Endothelial cell of umbilical vein (primary cell): ENCODE data around the gene ZNF672. TPM values are rescaled to one million over a fixed set of nuclear protein-coding genes. Genes with fewer than 3 reads are reported as not detected.
"Not testable (repeated sequence)": the region's sequence is repeated elsewhere in the genome, so short reads cannot be mapped to it uniquely, and the experiment has no call there.

Source experiments
- BruUV-seq: library from RNA; stranded (reverse); fragments of 400-500 nt; replicated peaks from 2 replicates; lab custom pipeline; 2021; lab: Mats Ljungman, UMichigan
- CTCF ChIA-PET: fragments of 300-600, 350-600 bp; sonication (Branson Sonifier 250); formaldehyde crosslinking; loops from one replicate; lab custom pipeline; 2021; ENCODE audit warnings: antibody characterized with exemption, inconsistent platforms; lab: Charles Lee
- POLR2A ChIA-PET: fragments of 300-600, 350-600 bp; sonication (Branson Sonifier 250); formaldehyde crosslinking; loops from one replicate; lab custom pipeline; 2021; ENCODE audit warnings: antibody characterized with exemption, inconsistent platforms; lab: Charles Lee
- DNase-seq: peaks from one replicate; pipeline ENCODE4 v3.0.0-alpha.2; 2011; ENCODE audit warnings: low read depth, low spot score
- FAIRE-seq: peaks from 2 replicates; lab custom pipeline; 2011; peaks lifted over from hg19 to GRCh38; lab: Jason Lieb, UNC
- H2AFZ ChIP-seq: 2 replicates; pipeline ENCODE4 v1.6.0; 2012; ENCODE audit warnings: low read depth, low read length, control low read depth, inconsistent platforms
- H3K27ac ChIP-seq: 2 replicates; pipeline ENCODE4 v1.5.1; 2011; ENCODE audit warnings: low read depth, mild to moderate bottlenecking, control low read depth, low read length, moderate library complexity; ENCODE audit not compliant: insufficient read depth
- H3K27me3 ChIP-seq, 2 experiments: 2 replicates each; pipeline versions ENCODE4 v1.6.0 to v1.6.1; 2011; ENCODE audit warnings: low read length in 2 of 2, mixed read lengths in 1 of 2; ENCODE audit not compliant: control insufficient read depth in 2 of 2, insufficient read depth in 2 of 2
- H3K36me3 ChIP-seq, 2 experiments: 2 replicates in 1 of 2; 3 replicates in 1 of 2; pipeline ENCODE4 v1.5.1; 2011; ENCODE audit warnings: low read length in 2 of 2, mild to moderate bottlenecking in 1 of 2, moderate library complexity in 1 of 2; ENCODE audit not compliant: control insufficient read depth in 2 of 2, insufficient read depth in 2 of 2; ENCODE audit errors: extremely low read depth in 1 of 2
- H3K4me1 ChIP-seq: 3 replicates; pipeline ENCODE4 v1.5.1; 2011; ENCODE audit warnings: mild to moderate bottlenecking, low read length; ENCODE audit not compliant: control insufficient read depth, insufficient read depth; ENCODE audit errors: extremely low read depth
- H3K4me2 ChIP-seq: 2 replicates; pipeline ENCODE4 v1.6.1; 2011; ENCODE audit warnings: low read length, control low read depth, mixed read lengths; ENCODE audit not compliant: insufficient read depth
- H3K4me3 ChIP-seq, 3 experiments: fragments of 200-600 bp in 1 of 3; sonication (generic), shearing (Covaris generic) in 1 of 3; replicated peaks in 1 of 3; 2 replicates each; pipeline ENCODE4 v1.5.1; 2011 to 2016; ENCODE audit warnings: control low read depth in 3 of 3, low read length in 3 of 3, mild to moderate bottlenecking in 2 of 3, inconsistent platforms in 1 of 3, low read depth in 1 of 3, moderate library complexity in 1 of 3; ENCODE audit not compliant: insufficient read depth in 1 of 3
- H3K79me2 ChIP-seq: 2 replicates; pipeline ENCODE4 v1.6.0; 2012; ENCODE audit warnings: low read length, inconsistent platforms; ENCODE audit not compliant: control insufficient read depth, insufficient read depth
- H3K9ac ChIP-seq: replicated peaks from 2 replicates; pipeline ENCODE3; 2011; ENCODE audit warnings: low read length, control low read depth; ENCODE audit not compliant: insufficient read depth; ENCODE audit errors: extremely low read depth
- H3K9me1 ChIP-seq: replicated peaks from 3 replicates; pipeline ENCODE4 v1.6.0; 2011; ENCODE audit warnings: mild to moderate bottlenecking, low read length; ENCODE audit not compliant: control insufficient read depth, insufficient read depth; ENCODE audit errors: extremely low read depth
- H3K9me3 ChIP-seq: replicated peaks from 2 replicates; pipeline ENCODE4 v1.5.1; 2012; ENCODE audit warnings: low read length, inconsistent platforms; ENCODE audit not compliant: control insufficient read depth, insufficient read depth
- H4K20me1 ChIP-seq: replicated peaks from 2 replicates; pipeline ENCODE3; 2011; ENCODE audit warnings: mild to moderate bottlenecking, low read length; ENCODE audit not compliant: control insufficient read depth, insufficient read depth; ENCODE audit errors: extremely low read depth
- CTCF ChIP-seq, 2 donors: IDR thresholded peaks; 1 replicate in 1 of 2; 2 replicates in 1 of 2; pipeline ENCODE4 v1.5.1; 2011; ENCODE audit warnings: low read length in 2 of 2, mild to moderate bottlenecking in 2 of 2, moderate library complexity in 2 of 2, control low read depth in 1 of 2, inconsistent platforms in 1 of 2, low read depth in 1 of 2; ENCODE audit not compliant: insufficient read depth in 1 of 2; ENCODE audit errors: extremely low read depth in 1 of 2
- EZH2 ChIP-seq: IDR thresholded peaks from 2 replicates; pipeline ENCODE4 v1.6.1; 2012; ENCODE audit warnings: borderline replicate concordance, low read depth, mild to moderate bottlenecking, moderate library complexity, low read length, inconsistent platforms; ENCODE audit not compliant: severe bottlenecking
- FOS ChIP-seq: IDR thresholded peaks from 2 replicates; pipeline ENCODE4 v1.6.1; 2011; ENCODE audit warnings: mild to moderate bottlenecking, low read length, moderate library complexity, borderline replicate concordance; ENCODE audit not compliant: insufficient read depth
- GATA2 ChIP-seq: IDR thresholded peaks from 2 replicates; pipeline ENCODE4 v1.7.0; 2011; ENCODE audit warnings: low read depth, mild to moderate bottlenecking, moderate library complexity, mixed read lengths, low read length; ENCODE audit not compliant: insufficient read length, insufficient read depth
- JUN ChIP-seq: IDR thresholded peaks from 2 replicates; pipeline ENCODE4 v1.6.1; 2011; ENCODE audit warnings: borderline replicate concordance, low read depth; ENCODE audit not compliant: insufficient read length, insufficient read depth
- MAX ChIP-seq: IDR thresholded peaks from 2 replicates; pipeline ENCODE4 v1.6.1; 2011; ENCODE audit not compliant: insufficient read depth, insufficient read length
- POLR2A ChIP-seq: IDR thresholded peaks from 2 replicates; pipeline ENCODE4 v1.6.1; 2012; ENCODE audit warnings: low read depth, mild to moderate bottlenecking, control low read depth, low read length
- POLR2AphosphoS5 ChIP-seq: IDR thresholded peaks from 2 replicates; pipeline ENCODE4 v1.6.1; 2012; ENCODE audit warnings: low read depth, mild to moderate bottlenecking, control low read depth, low read length, moderate library complexity; ENCODE audit not compliant: insufficient read depth
- dilution Hi-C: fragments of 300-500 bp; cut with MboI; formaldehyde crosslinking; loops from one replicate; pipeline ENCODE4 v1.15.0; 2019; ENCODE audit warnings: low sequenced_read_pairs; ENCODE audit not compliant: extremely low pct_ligation_motif_present
- intact Hi-C: fragments of 100-400 bp; cut with micrococcal nuclease; formaldehyde crosslinking; loops from one replicate; pipeline ENCODE4 v1.10.0; 2022
- polyA plus RNA-seq, 4 experiments: library from polyadenylated mRNA; depleted of rRNA in 3 of 4; stranded (reverse) in 3 of 4; unstranded in 1 of 4; fragments of >200 nt; gene quantifications; 2 replicates each; pipeline versions ENCODE4 v1.2.1 to v1.2.3, GENCODE V29; 2011 to 2012; ENCODE audit warnings: missing spikeins in 1 of 4
- total RNA-seq: library from RNA; stranded (reverse); gene quantifications from 2 replicates; pipeline ENCODE4 v1.2.3, GENCODE V29; 2021

Gene ZNF672
- total and polyA plus RNA-seq, 2 donors (not counting 3 experiments of a cell fraction or from before 2014, with no cell fraction given) = 20.1 to 29.6 TPM

- H2AFZ ChIP-seq = no peak overlapping the region
- POLR2A ChIA-PET = no interaction called here
- intact Hi-C loops (no loop called here), dilution Hi-C loops (no loop called here)
- H3K4me3 ChIP-seq = no peak overlapping the region
- no peaks in the 10 kb centered on the region for H3K9me3 ChIP-seq
- H3K79me2 ChIP-seq = no peaks in the 10 kb centered on the region
- FAIRE-seq = no peak
- no peaks in the 10 kb centered on the region for H3K27me3 ChIP-seq
- no peaks in the 10 kb centered on the region for H3K36me3 ChIP-seq
- no peak overlapping the region for H3K9ac ChIP-seq
- no peak overlapping the region for H3K27ac ChIP-seq
- no peaks in the 10 kb centered on the region for H4K20me1 ChIP-seq
- H3K4me1 ChIP-seq = peaks cover 2% of the 10 kb centered on the region
- TF ChIP-seq POLR2AphosphoS5 = no peak
- TF ChIP-seq FOS = no peak
- no peak for TF ChIP-seq GATA2
- TF ChIP-seq JUN = no peak
- TF ChIP-seq EZH2 = no peak
- TF ChIP-seq CTCF (IDR thresholded peaks at IDR 0.05; ENCODE audit: extremely low read depth in 1 of 2, insufficient read depth in 1 of 2, low read depth in 1 of 2, low read length in 2 of 2) = no peak
- no peak for TF ChIP-seq POLR2A
- no peak for TF ChIP-seq MAX
- no peak for DNase-seq
- no peak overlapping the region for H3K4me2 ChIP-seq
- CTCF ChIA-PET = no interaction called here
- no TSS peak for BruUV-seq
- no peaks in the 10 kb centered on the region for H3K9me1 ChIP-seq
These were observed 35.6 kb upstream of the ZNF672 start for GRCh38 chr1:248802454-248802853.

GRCh38 chr1:248803501-248803900 is 34.5 kb upstream of the ZNF672 start:
- H2AFZ ChIP-seq, DNase-seq, H3K27me3 ChIP-seq, BruUV-seq, H3K4me2 ChIP-seq, H4K20me1 ChIP-seq, H3K4me3 ChIP-seq, H3K9me1 ChIP-seq, H3K79me2 ChIP-seq, CTCF ChIA-PET, H3K4me1 ChIP-seq, H3K9me3 ChIP-seq, intact Hi-C loops, H3K9ac ChIP-seq, H3K27ac ChIP-seq, H3K36me3 ChIP-seq, POLR2A ChIA-PET, dilution Hi-C loops: not testable (repeated sequence)
- FAIRE-seq = peak; percentile 4
